ENCODE results near the gene CEACAM4.

- TF ChIP-seq POLR2A (IDR thresholded peaks at IDR 0.05; ENCODE audit: low read depth, low read length) (no peak), POLR2AphosphoS5 (IDR thresholded peaks at IDR 0.05; ENCODE audit: low read depth, low read length) (no peak)
These were observed 6.7 kb downstream of the CEACAM4 start for GRCh38 chr19:41620171-41620570.

Measured in GM12892 (cell line).